Measurements from ENCODE around the gene AGMAT.

- no peak for TF ChIP-seq ZFP3 (CRISPR knock-in tag; IDR thresholded peaks at IDR 0.05)
- TF ChIP-seq TCF4 (CRISPR knock-in tag; IDR thresholded peaks at IDR 0.05; ENCODE audit: borderline replicate concordance): no peak
- TF ChIP-seq ZNF8 (CRISPR knock-in tag; IDR thresholded peaks at IDR 0.05): no peak
Measured at GRCh38 chr1:15605398-15606383, 20.8 kb upstream of the AGMAT start.

Data from SK-N-SH treated with all-trans-retinoic acid at 6 μM for 48 hours (cell line).